IMR-90 (cell line): ENCODE measurements around the gene ORC4. TPM values are rescaled to one million over a fixed set of nuclear protein-coding genes. Genes with fewer than 3 reads are reported as not detected.

ENCODE experiments used
- ATAC-seq: fragments of 200-7000 bp; cut with Tn5 transposase; 2 replicates; pipeline ENCODE4 v1.9.1; 2020; ENCODE audit warnings: low read depth, mild to moderate bottlenecking, moderate library complexity
- BruUV-seq: library from RNA; stranded (reverse); fragments of 400-500 nt; replicated peaks from 2 replicates; lab custom pipeline; 2021; lab: Mats Ljungman, UMichigan
- CTCF ChIA-PET: fragments of 300-600 bp; formaldehyde crosslinking; extraction: SDS; loops from one replicate; lab custom pipeline; 2021; ENCODE audit warnings: antibody characterized with exemption; lab: Yijun Ruan, JAX
- POLR2A ChIA-PET: fragments of 300-600 bp; sonication (Branson Sonifier 250); formaldehyde crosslinking; loops from one replicate; lab custom pipeline; 2022; ENCODE audit warnings: antibody characterized with exemption; ENCODE audit not compliant: unreplicated experiment; lab: Charles Lee
- DNase-seq: peaks from one replicate; pipeline ENCODE4 v3.0.0; 2013
- H2AFZ ChIP-seq: replicated peaks from 2 replicates; pipeline ENCODE3; 2013; ENCODE audit warnings: low read length, mild to moderate bottlenecking; ENCODE audit not compliant: poor library complexity
- H2AK5ac ChIP-seq: 2 replicates; pipeline ENCODE4 v1.6.1; 2013; ENCODE audit warnings: low read depth, low read length, inconsistent platforms
- H2AK9ac ChIP-seq: replicated peaks from 2 replicates; pipeline ENCODE3; 2013; ENCODE audit warnings: mild to moderate bottlenecking, low read depth, low read length, moderate library complexity; ENCODE audit not compliant: poor library complexity
- H2BK120ac ChIP-seq: 2 replicates; pipeline ENCODE4 v1.6.1; 2013; ENCODE audit warnings: low read depth, low read length, inconsistent platforms
- H2BK15ac ChIP-seq: 3 replicates; pipeline ENCODE4 v1.6.1; 2013; ENCODE audit warnings: low read depth, low read length, inconsistent platforms
- H2BK20ac ChIP-seq: 2 replicates; pipeline ENCODE4 v1.6.1; 2013; ENCODE audit warnings: low read depth, mild to moderate bottlenecking, inconsistent platforms, low read length, moderate library complexity
- H2BK5ac ChIP-seq: 2 replicates; pipeline ENCODE4 v1.6.1; 2013; ENCODE audit warnings: mild to moderate bottlenecking, low read depth, low read length, inconsistent platforms; ENCODE audit not compliant: poor library complexity, severe bottlenecking
- H3K14ac ChIP-seq: replicated peaks from 2 replicates; pipeline ENCODE4 v1.6.1; 2013; ENCODE audit warnings: low read depth, low read length, inconsistent platforms
- H3K18ac ChIP-seq: 2 replicates; pipeline ENCODE4 v1.6.1; 2013; ENCODE audit warnings: low read depth, low read length, control low read depth
- H3K23ac ChIP-seq: 2 replicates; pipeline ENCODE4 v1.6.1; 2013; ENCODE audit warnings: low read depth, low read length, inconsistent platforms
- H3K27ac ChIP-seq: 2 replicates; pipeline ENCODE4 v1.5.1; 2013; ENCODE audit warnings: mild to moderate bottlenecking, control low read depth, low read length; ENCODE audit not compliant: insufficient read depth
- H3K27me3 ChIP-seq: 2 replicates; pipeline ENCODE4 v1.6.1; 2013; ENCODE audit warnings: low read length; ENCODE audit not compliant: control insufficient read depth, insufficient read depth
- H3K36me3 ChIP-seq: 2 replicates; pipeline ENCODE4 v1.6.1; 2013; ENCODE audit warnings: low read length, mixed read lengths; ENCODE audit not compliant: control insufficient read depth, insufficient read depth
- H3K4ac ChIP-seq: 2 replicates; pipeline ENCODE4 v1.6.1; 2013; ENCODE audit warnings: low read depth, low read length, inconsistent platforms
- H3K4me1 ChIP-seq: 2 replicates; pipeline ENCODE4 v1.6.1; 2013; ENCODE audit warnings: low read length, mixed read lengths; ENCODE audit not compliant: control insufficient read depth, insufficient read depth
- H3K4me2 ChIP-seq: 2 replicates; pipeline ENCODE4 v1.6.1; 2013; ENCODE audit warnings: low read depth, mild to moderate bottlenecking, control low read depth, low read length, moderate library complexity
- H3K4me3 ChIP-seq: 2 replicates; pipeline ENCODE4 v1.5.1; 2013; ENCODE audit warnings: low read depth, mild to moderate bottlenecking, control low read depth, low read length, moderate library complexity; ENCODE audit not compliant: insufficient read depth
- H3K56ac ChIP-seq: 2 replicates; pipeline ENCODE4 v1.6.1; 2013; ENCODE audit warnings: low read length, inconsistent platforms; ENCODE audit not compliant: insufficient read depth; ENCODE audit errors: extremely low read depth
- H3K79me1 ChIP-seq, 2 experiments: 2 replicates each; pipeline ENCODE4 v1.6.1; 2013; ENCODE audit warnings: low read length in 2 of 2, inconsistent platforms in 1 of 2, low read depth in 1 of 2
- H3K9ac ChIP-seq: 2 replicates; pipeline ENCODE4 v1.6.1; 2013; ENCODE audit warnings: low read depth, low read length, control low read depth
- H3K9me1 ChIP-seq: 2 replicates; pipeline ENCODE4 v1.6.1; 2013; ENCODE audit warnings: low read length, inconsistent platforms; ENCODE audit not compliant: insufficient read depth
- H3K9me3 ChIP-seq: 2 replicates; pipeline ENCODE4 v1.6.1; 2013; ENCODE audit warnings: low read length; ENCODE audit not compliant: control insufficient read depth, insufficient read depth
- H4K20me1 ChIP-seq: 2 replicates; pipeline ENCODE4 v1.6.1; 2013; ENCODE audit warnings: low read length, inconsistent platforms; ENCODE audit not compliant: insufficient read depth
- H4K5ac ChIP-seq: 2 replicates; pipeline ENCODE4 v1.6.1; 2013; ENCODE audit warnings: mild to moderate bottlenecking, low read depth, low read length, control low read depth
- H4K8ac ChIP-seq, 2 experiments: 2 replicates each; pipeline ENCODE4 v1.6.1; 2013; ENCODE audit warnings: low read depth in 2 of 2, low read length in 2 of 2, control low read depth in 1 of 2, inconsistent platforms in 1 of 2
- H4K91ac ChIP-seq: 2 replicates; pipeline ENCODE4 v1.6.1; 2013; ENCODE audit warnings: low read depth, low read length, inconsistent platforms; ENCODE audit not compliant: insufficient read depth
- RCOR1 ChIP-seq: IDR thresholded peaks from 2 replicates; pipeline ENCODE4 v1.6.1; 2012; ENCODE audit warnings: mild to moderate bottlenecking, low read length, improper control_type of control experiment; ENCODE audit not compliant: insufficient replicate concordance
- WGBS, 2 experiments: methylation state at CpG; one replicate each; pipeline versions ENCODE4 v1.1.5 to v1.1.7; 2013; ENCODE audit warnings: missing lambda C conversion rate in 2 of 2; ENCODE audit not compliant: insufficient read length in 1 of 2; ENCODE audit errors: extremely low coverage in 2 of 2; 5-methylcytosine and 5-hydroxymethylcytosine counted together
- dilution Hi-C: fragments of 300-500 bp; cut with HindIII; formaldehyde crosslinking; loops from one replicate; pipeline ENCODE4 v1.14.3; 2018; ENCODE audit warnings: low sequenced_read_pairs; ENCODE audit not compliant: unreplicated experiment
- in situ Hi-C: fragments of 300-500 bp; cut with MboI; formaldehyde crosslinking; loops from 3 replicates; pipeline ENCODE4 v1.14.3; 2019; ENCODE audit warnings: low sequenced_read_pairs, inconsistent platforms, mixed read lengths
- intact Hi-C: fragments of 100-400 bp; cut with micrococcal nuclease; formaldehyde crosslinking; loops from 2 replicates; pipeline ENCODE4 v1.10.0; 2022
- polyA plus RNA-seq, 3 experiments: library from polyadenylated mRNA; depleted of rRNA; stranded (reverse); fragments of >200 nt; gene quantifications; 2 replicates each; pipeline ENCODE4 v1.2.3, GENCODE V29; 2012; ENCODE audit warnings: low replicate concordance in 1 of 3
- total RNA-seq: library from RNA; depleted of rRNA; stranded (reverse); fragments of >200 nt; gene quantifications from 2 replicates; pipeline ENCODE4 v1.2.3, GENCODE V29; 2012
- TF ChIP-seq, protein P1 (sequence below): conservative IDR thresholded peaks from 2 replicates; pipeline ENCODE4 v1.5.1; 2012; ENCODE audit warnings: mild to moderate bottlenecking, low read depth, low read length, improper control_type of control experiment
- TF ChIP-seq, protein P2 (sequence below): fragments of 150-350 bp; IDR thresholded peaks from 2 replicates; pipeline ENCODE4 v1.6.1; 2016; ENCODE audit warnings: low read depth, mild to moderate bottlenecking, low read length, moderate library complexity, borderline replicate concordance

The ORC4 gene
- total and polyA plus RNA-seq, 2 of the 4 experiments (the other 2 are of a cell fraction): 20.6 to 23.5 TPM

DNA sequence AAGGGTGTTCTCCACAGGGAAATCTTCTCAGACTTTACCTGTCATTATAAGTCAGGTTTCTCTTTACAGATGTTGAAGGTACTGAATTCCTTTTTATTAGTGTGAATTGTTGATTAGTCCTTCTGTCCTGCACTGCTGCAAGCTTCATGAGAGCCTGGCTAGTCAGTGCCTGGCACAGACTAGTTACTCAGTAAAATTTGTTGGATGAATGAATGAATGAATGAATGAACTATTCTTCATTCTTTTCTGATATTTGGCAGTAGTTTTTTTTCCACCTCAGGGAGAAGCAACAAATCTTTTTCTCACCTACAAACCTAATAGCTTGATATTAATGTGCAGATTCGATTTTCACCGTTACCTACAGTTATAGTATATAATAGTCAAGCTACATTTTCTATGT is 111.4 kb downstream of the ORC4 start:
- no peaks in the 10 kb centered on the region for H3K4me1 ChIP-seq
- no CpG with 5 or more reads among the region's 2 CpGs for WGBS, 2 experiments
- H3K9ac ChIP-seq: no peak overlapping the region
- H2BK5ac ChIP-seq: no peak overlapping the region
- H3K9me3 ChIP-seq: no peaks in the 10 kb centered on the region
- peaks cover 0 to 3% of the 10 kb centered on the region in 2 experiments; a peak in 1 of 4 replicates for H3K79me1 ChIP-seq
- no peak overlapping the region for H4K5ac ChIP-seq
- no TSS peak for BruUV-seq
- H2BK15ac ChIP-seq: no peak overlapping the region
- H3K4me3 ChIP-seq: no peak overlapping the region
- dilution Hi-C loops: no loop called here
- no peak overlapping the region for H3K4me2 ChIP-seq
- no peaks in the 10 kb centered on the region for H4K20me1 ChIP-seq
- no peak overlapping the region for H2BK120ac ChIP-seq
- no peak overlapping the region for H4K91ac ChIP-seq
- no peak overlapping the region for H3K56ac ChIP-seq
- H3K27me3 ChIP-seq: no peaks in the 10 kb centered on the region
- H2BK20ac ChIP-seq: no peak overlapping the region
- ChIA-PET POLR2A (no interaction called here), CTCF (no interaction called here)
- TF ChIP-seq, protein P1, sequence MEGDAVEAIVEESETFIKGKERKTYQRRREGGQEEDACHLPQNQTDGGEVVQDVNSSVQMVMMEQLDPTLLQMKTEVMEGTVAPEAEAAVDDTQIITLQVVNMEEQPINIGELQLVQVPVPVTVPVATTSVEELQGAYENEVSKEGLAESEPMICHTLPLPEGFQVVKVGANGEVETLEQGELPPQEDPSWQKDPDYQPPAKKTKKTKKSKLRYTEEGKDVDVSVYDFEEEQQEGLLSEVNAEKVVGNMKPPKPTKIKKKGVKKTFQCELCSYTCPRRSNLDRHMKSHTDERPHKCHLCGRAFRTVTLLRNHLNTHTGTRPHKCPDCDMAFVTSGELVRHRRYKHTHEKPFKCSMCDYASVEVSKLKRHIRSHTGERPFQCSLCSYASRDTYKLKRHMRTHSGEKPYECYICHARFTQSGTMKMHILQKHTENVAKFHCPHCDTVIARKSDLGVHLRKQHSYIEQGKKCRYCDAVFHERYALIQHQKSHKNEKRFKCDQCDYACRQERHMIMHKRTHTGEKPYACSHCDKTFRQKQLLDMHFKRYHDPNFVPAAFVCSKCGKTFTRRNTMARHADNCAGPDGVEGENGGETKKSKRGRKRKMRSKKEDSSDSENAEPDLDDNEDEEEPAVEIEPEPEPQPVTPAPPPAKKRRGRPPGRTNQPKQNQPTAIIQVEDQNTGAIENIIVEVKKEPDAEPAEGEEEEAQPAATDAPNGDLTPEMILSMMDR: no peak
- no peak for TF ChIP-seq RCOR1
- TF ChIP-seq, protein P2, sequence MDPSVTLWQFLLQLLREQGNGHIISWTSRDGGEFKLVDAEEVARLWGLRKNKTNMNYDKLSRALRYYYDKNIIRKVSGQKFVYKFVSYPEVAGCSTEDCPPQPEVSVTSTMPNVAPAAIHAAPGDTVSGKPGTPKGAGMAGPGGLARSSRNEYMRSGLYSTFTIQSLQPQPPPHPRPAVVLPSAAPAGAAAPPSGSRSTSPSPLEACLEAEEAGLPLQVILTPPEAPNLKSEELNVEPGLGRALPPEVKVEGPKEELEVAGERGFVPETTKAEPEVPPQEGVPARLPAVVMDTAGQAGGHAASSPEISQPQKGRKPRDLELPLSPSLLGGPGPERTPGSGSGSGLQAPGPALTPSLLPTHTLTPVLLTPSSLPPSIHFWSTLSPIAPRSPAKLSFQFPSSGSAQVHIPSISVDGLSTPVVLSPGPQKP: no peak
- intact Hi-C loops: no loop called here
- no peak overlapping the region for H3K23ac ChIP-seq
- no peak overlapping the region for H2AFZ ChIP-seq
- no peaks in the 10 kb centered on the region for H3K36me3 ChIP-seq
- DNase-seq: no peak
- no peak overlapping the region for H4K8ac ChIP-seq
- H2AK5ac ChIP-seq: no peak overlapping the region
- no peak overlapping the region for H3K27ac ChIP-seq
- no peak for ATAC-seq
- in situ Hi-C loops: loop anchor here (25.0 kb wide), 1 partner anchor 822 kb away; no protein-coding TSS in a partner anchor
- no peaks in the 10 kb centered on the region for H3K9me1 ChIP-seq
- no peak overlapping the region for H3K14ac ChIP-seq
- H3K18ac ChIP-seq: no peak overlapping the region
- no peak overlapping the region for H2AK9ac ChIP-seq
- H3K4ac ChIP-seq: no peak overlapping the region
